Mesothelial cell of epicardium (in vitro differentiated cells): ENCODE results near the gene COPZ2. TPM values are rescaled to one million over a fixed set of nuclear protein-coding genes. Genes with fewer than 3 reads are reported as not detected.
A peak's percentile ranks its signal among the peaks of the same experiment; 100 is the strongest.

Source experiments
- DNase-seq, 2 experiments: peaks; one replicate each; pipeline ENCODE4 v3.0.0; 2021; ENCODE audit warnings: low spot score in 2 of 2; ENCODE audit not compliant: unreplicated experiment in 2 of 2
- H3K27ac Mint-ChIP-seq: 2 replicates; pipeline ENCODE4 v1.8.0; 2021; ENCODE audit warnings: mixed read lengths
- H3K27me3 Mint-ChIP-seq: 2 replicates; pipeline ENCODE4 v1.8.0; 2021; ENCODE audit warnings: low read depth, mixed read lengths
- H3K36me3 Mint-ChIP-seq: 2 replicates; pipeline ENCODE4 v1.8.0; 2021; ENCODE audit warnings: mixed read lengths
- H3K4me1 Mint-ChIP-seq: 2 replicates; pipeline ENCODE4 v1.8.0; 2021; ENCODE audit warnings: mixed read lengths
- H3K4me3 Mint-ChIP-seq: 2 replicates; pipeline ENCODE4 v1.8.0; 2021; ENCODE audit warnings: mild to moderate bottlenecking, moderate library complexity, mixed read lengths
- H3K9me3 Mint-ChIP-seq: 2 replicates; pipeline ENCODE4 v1.8.0; 2021; ENCODE audit warnings: mixed read lengths
- CTCF ChIP-seq: fragments of 200-600 bp; sonication (generic); IDR thresholded peaks from one replicate; pipeline ENCODE4 v1.5.0; 2021; ENCODE audit warnings: antibody characterized with exemption; ENCODE audit not compliant: unreplicated experiment
- total RNA-seq: library from RNA; stranded (reverse); gene quantifications from 3 replicates; pipeline ENCODE4 v1.2.1, GENCODE V29; 2021

The COPZ2 gene
- total RNA-seq, 1 donor from 2014 or later: 28.2 TPM

GRCh38 chr17:48058393-48059124 is 21.0 kb upstream of the COPZ2 start:
- Mint-ChIP-seq H3K9me3 (no peaks in the 10 kb centered on the region), H3K4me3 (no peak overlapping the region), H3K27ac (no peak overlapping the region), H3K27me3 (no peaks in the 10 kb centered on the region), H3K36me3 (peaks cover 29% of the 10 kb centered on the region), H3K4me1 (peaks cover 19% of the 10 kb centered on the region)
- no peak for TF ChIP-seq CTCF
- DNase-seq: no peak

- TF ChIP-seq CTCF: no peak
- DNase-seq: no peak
- Mint-ChIP-seq H3K4me3 (no peak overlapping the region), H3K27ac (no peak overlapping the region), H3K27me3 (no peaks in the 10 kb centered on the region), H3K9me3 (no peaks in the 10 kb centered on the region), H3K36me3 (peaks cover 32% of the 10 kb centered on the region), H3K4me1 (peaks cover 28% of the 10 kb centered on the region)
Observed at GRCh38 chr17:48057626-48058025, 20.0 kb upstream of the COPZ2 start.

- peaks cover 36% of the 10 kb centered on the region for H3K4me1 Mint-ChIP-seq
- H3K27me3 Mint-ChIP-seq: no peaks in the 10 kb centered on the region
- no peak overlapping the region for H3K27ac Mint-ChIP-seq
- no peak overlapping the region for H3K4me3 Mint-ChIP-seq
- DNase-seq: no peak
- peaks cover 31% of the 10 kb centered on the region for H3K36me3 Mint-ChIP-seq
- no peak for TF ChIP-seq CTCF
- no peaks in the 10 kb centered on the region for H3K9me3 Mint-ChIP-seq
Observed at GRCh38 chr17:48056879-48057278, 19.3 kb upstream of the COPZ2 start.

- Mint-ChIP-seq H3K9me3 (no peaks in the 10 kb centered on the region), H3K27ac (peak overlapping the region; percentile 40), H3K4me3 (no peak overlapping the region), H3K36me3 (peaks cover 29% of the 10 kb centered on the region), H3K4me1 (peaks cover 41% of the 10 kb centered on the region), H3K27me3 (no peaks in the 10 kb centered on the region)
- TF ChIP-seq CTCF: no peak
- no peak for DNase-seq
Observed at GRCh38 chr17:48056246-48056745, 18.7 kb upstream of the COPZ2 start.

- H3K27ac Mint-ChIP-seq: peak overlapping the region; percentile 40
- peaks cover 27% of the 10 kb centered on the region for H3K36me3 Mint-ChIP-seq
- TF ChIP-seq CTCF: no peak
- H3K4me1 Mint-ChIP-seq: peaks cover 48% of the 10 kb centered on the region
- no peaks in the 10 kb centered on the region for H3K9me3 Mint-ChIP-seq
- H3K27me3 Mint-ChIP-seq: no peaks in the 10 kb centered on the region
- H3K4me3 Mint-ChIP-seq: peak overlapping the region; percentile 52
- no peak for DNase-seq
Observed at GRCh38 chr17:48055531-48056245, 18.1 kb upstream of the COPZ2 start.
